Measurements from ENCODE around the gene FHIT.

The FHIT gene

DNA sequence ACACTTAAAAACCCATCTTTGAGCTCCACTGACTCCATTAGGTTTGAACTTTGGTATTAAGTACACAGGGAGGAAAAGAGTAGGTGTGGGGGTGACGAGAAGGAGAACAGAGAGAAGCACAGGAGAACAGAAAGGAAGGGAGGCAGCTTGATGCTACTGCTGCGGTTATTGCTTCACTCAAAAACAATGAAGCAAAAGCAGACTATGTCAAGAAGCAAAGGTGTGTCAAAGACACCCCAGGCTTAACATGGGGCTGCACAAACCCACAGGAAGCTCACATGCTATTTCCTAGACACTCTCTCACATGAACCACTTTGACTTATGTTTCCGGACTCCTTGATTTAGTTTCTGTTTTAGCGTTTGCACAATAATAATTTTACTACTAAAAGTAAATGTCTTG lies 1240.5 kb downstream of the FHIT start:
- Histone ChIP-seq H3K4me3 (no peak overlapping the region), H3K9me3 (no peaks in the 10 kb centered on the region), H3K4me1 (no peaks in the 10 kb centered on the region), H3K36me3 (no peaks in the 10 kb centered on the region), H3K27ac (no peak overlapping the region), H3K27me3 (no peaks in the 10 kb centered on the region)
- intact Hi-C loops (cut with DNase I; ENCODE audit: low total_unique reads), result no loop called here
- DNase-seq, result no peak
- TF ChIP-seq, protein P1, sequence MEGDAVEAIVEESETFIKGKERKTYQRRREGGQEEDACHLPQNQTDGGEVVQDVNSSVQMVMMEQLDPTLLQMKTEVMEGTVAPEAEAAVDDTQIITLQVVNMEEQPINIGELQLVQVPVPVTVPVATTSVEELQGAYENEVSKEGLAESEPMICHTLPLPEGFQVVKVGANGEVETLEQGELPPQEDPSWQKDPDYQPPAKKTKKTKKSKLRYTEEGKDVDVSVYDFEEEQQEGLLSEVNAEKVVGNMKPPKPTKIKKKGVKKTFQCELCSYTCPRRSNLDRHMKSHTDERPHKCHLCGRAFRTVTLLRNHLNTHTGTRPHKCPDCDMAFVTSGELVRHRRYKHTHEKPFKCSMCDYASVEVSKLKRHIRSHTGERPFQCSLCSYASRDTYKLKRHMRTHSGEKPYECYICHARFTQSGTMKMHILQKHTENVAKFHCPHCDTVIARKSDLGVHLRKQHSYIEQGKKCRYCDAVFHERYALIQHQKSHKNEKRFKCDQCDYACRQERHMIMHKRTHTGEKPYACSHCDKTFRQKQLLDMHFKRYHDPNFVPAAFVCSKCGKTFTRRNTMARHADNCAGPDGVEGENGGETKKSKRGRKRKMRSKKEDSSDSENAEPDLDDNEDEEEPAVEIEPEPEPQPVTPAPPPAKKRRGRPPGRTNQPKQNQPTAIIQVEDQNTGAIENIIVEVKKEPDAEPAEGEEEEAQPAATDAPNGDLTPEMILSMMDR (IDR thresholded peaks at IDR 0.05), result no peak

DNA sequence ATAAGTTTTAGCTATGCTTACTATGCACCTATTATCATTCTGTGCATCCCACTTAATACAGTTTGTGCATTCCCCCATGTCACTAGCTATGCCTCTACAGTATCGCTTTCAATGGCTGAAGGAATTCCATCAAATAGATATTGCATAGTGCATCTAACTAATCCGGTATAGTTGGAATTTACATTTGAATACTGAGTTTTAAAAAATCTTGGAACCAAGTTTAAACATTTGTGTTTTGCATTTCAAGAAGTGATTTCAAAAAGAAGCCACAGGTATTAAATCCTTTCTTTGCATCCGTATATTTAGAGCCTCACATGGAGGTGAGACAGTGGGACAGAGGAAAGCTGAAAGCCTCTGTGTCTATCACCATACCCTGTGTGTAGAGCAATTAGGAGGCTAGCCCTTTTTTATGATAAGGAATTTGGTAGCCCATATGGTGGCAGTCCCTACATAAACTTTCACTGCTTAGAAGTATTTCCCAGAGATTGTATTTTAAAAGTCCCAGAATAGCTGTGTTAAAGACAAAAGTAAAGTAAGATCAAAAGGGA lies 1241.2 kb downstream of the FHIT start:
- TF ChIP-seq, protein P1 (IDR thresholded peaks at IDR 0.05), result no peak

DNA sequence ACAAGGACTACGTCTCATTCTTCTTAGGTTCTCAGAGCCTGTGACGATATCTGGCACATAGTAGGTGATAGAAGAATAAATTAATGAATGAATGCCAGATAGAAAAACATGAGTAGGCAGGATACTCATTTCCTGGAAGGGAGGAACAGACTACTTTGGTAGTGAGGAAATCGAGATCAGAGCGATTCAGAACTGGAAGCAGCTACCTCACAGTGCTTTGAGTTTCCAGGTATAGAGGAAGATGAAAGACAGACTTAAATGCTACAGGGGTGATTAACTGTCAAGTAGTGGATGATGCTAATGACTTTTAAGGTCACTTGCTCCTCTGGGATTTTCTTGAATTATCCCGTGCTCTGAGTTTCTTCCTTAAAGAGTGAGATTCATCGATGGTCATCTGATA lies 1249.9 kb downstream of the FHIT start:
- intact Hi-C loops (cut with DNase I; ENCODE audit: low total_unique reads), result no loop called here

More for the DNA sequence above, 1241.2 kb downstream of the FHIT start:
- Histone ChIP-seq H3K4me1 (no peaks in the 10 kb centered on the region), H3K9me3 (no peaks in the 10 kb centered on the region), H3K4me3 (no peak overlapping the region), H3K27me3 (no peaks in the 10 kb centered on the region), H3K27ac (no peak overlapping the region), H3K36me3 (no peaks in the 10 kb centered on the region)
- intact Hi-C loops (cut with DNase I; ENCODE audit: low total_unique reads), result no loop called here
- no peak for DNase-seq

DNA sequence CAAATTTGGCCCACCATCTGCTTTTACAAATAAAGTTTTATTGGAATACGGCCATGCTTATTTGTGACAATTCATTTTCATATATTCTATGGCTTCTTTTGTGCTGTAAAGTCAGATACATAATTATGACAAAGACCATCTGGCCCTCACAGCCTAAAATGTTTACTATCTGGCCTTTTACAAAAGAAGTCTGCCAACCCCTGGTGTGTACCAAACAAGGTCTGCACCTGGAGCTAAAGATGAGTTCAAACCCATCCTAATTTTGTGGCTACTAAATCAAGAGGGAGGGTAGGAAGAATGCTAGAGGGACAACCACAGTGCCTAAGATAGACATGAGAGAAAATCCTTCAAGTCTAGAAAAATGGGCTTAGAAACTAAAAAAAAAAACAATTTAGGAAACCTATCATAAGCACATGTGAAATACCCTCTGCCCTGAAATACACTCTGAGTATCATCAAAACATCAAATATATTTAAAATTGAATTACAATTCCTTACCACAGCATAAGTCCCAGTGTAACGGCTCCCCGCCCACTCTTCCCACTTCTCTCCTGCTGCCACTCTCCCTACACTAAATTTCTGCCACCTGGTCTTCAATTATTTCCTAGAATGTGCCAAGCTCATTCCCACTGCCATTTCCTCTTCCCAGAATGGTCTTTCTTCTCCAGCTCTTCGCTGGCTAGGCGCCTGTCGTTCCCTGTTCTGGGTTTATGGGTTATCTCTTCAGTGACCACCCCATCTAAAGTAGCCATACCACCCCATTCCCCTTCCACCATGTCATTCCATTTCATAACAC lies 1250.7 kb downstream of the FHIT start:
- Histone ChIP-seq H3K27ac (no peak overlapping the region), H3K9me3 (no peaks in the 10 kb centered on the region)

More for the DNA sequence above, 1249.9 kb downstream of the FHIT start:
- H3K27me3 ChIP-seq, result no peaks in the 10 kb centered on the region
- H3K4me3 ChIP-seq, result no peak overlapping the region
- TF ChIP-seq, protein P1 (IDR thresholded peaks at IDR 0.05), result no peak
- H3K9me3 ChIP-seq, result no peaks in the 10 kb centered on the region
- DNase-seq, result no peak
- no peak overlapping the region for H3K27ac ChIP-seq
- H3K4me1 ChIP-seq, result no peaks in the 10 kb centered on the region
- H3K36me3 ChIP-seq, result no peaks in the 10 kb centered on the region

DNA sequence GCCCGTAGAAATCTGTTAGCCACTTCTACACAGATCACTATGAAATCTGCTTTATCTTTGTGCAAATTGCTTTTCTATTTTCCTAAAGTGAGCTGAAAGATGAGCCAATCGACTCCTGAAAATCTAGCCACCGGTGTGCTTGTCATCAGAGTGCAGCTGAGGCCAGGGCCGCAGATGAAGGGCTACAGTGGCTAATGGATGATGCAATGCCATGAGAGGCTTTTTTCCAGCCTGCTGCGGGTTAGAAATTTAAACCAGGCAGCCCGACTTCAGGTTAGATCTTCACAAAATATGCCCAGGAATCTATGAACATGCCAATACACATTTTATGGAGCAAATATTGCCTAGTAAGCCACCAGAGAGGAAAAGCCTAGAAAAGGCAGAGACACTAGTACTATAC lies 1253.2 kb downstream of the FHIT start:
- TF ChIP-seq, protein P1 (IDR thresholded peaks at IDR 0.05), result no peak
- H3K27ac ChIP-seq, result no peak overlapping the region
- no peak for DNase-seq
- H3K27me3 ChIP-seq, result no peaks in the 10 kb centered on the region
- H3K4me3 ChIP-seq, result no peak overlapping the region
- H3K9me3 ChIP-seq, result no peaks in the 10 kb centered on the region
- H3K4me1 ChIP-seq, result no peaks in the 10 kb centered on the region
- H3K36me3 ChIP-seq, result no peaks in the 10 kb centered on the region
- intact Hi-C loops (cut with DNase I; ENCODE audit: low total_unique reads), result no loop called here

More for the DNA sequence above, 1250.7 kb downstream of the FHIT start:
- no peak for DNase-seq
- H3K36me3 ChIP-seq, result no peaks in the 10 kb centered on the region
- H3K27me3 ChIP-seq, result no peaks in the 10 kb centered on the region
- TF ChIP-seq, protein P1 (IDR thresholded peaks at IDR 0.05), result no peak
- H3K4me3 ChIP-seq, result no peak overlapping the region
- H3K4me1 ChIP-seq, result no peaks in the 10 kb centered on the region
- intact Hi-C loops (cut with DNase I; ENCODE audit: low total_unique reads), result no loop called here

All from tibial artery (tissue), 4 donors.